SKM-1 (cell line): Measurements from ENCODE around the gene ENDOU.

Source experiments
- DNase-seq: peaks from one replicate; lab custom pipeline; 2025; ENCODE audit not compliant: unreplicated experiment; lab: John Stamatoyannopoulos, UW

Gene ENDOU

DNA sequence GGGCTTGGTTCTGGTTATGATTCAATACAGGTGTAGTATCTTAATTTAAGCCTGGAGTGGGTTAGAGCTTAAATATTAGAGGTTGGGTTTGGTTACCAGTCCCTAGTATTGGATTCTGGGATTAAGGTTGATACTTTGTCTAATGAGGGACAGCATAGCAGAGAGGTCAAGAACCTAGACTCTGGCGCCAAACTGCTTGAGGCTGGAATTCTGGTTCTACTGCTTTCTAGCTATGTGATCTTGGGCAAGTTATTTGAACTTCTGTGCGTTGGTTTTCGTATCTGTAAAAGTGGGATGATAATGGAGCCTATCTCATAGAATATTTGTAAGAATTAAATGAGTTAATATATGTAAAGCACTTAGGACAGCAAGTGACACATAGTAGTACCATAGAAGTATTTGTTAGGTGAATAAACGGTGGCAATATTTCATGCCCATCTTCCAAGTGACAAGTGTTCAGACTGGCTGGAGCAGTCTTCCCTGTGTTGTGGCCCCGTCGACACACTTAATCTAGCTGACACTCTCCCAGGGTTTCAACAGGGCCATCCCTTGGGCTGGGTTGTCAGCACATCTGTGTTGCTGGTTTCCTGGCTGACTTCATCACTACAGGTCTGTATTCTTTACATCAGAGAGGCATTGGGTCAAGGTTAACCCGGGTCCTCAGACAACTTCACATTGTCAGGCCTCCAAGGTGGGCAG, 3.0 kb downstream of the ENDOU start:
- DNase-seq: no peak

DNA sequence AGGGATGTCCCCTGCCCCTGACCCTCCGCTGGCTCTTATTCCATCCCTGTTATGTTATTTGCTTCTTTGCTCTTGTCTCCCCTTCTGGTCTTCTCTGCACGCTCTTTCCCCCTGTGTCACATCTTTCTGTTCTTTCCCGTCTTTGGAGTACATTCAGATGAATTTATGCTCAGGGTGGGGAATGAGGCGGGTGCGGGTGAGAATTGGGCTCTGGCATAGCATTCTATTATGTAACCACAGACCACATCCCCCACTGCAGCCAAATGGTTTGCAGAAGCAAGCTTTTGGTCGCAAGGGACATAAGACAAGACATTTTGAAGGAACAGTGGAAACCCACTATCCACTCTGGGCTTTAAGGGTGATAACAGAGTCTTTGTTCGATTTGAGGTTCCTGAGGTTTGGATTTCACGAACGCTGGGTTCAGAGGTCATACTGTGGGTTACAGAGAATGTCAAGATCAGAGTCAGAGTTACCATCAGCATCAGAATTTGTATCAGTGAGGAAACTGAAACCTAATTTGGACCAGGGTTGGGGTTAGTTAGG, 3.8 kb downstream of the ENDOU start:
- DNase-seq: no peak

GRCh38 chr12:47718531-47718930, 6.8 kb downstream of the ENDOU start:
- DNase-seq: no peak

- no peak for DNase-seq
Observed at GRCh38 chr12:47717443-47718193, 7.7 kb downstream of the ENDOU start.

DNA sequence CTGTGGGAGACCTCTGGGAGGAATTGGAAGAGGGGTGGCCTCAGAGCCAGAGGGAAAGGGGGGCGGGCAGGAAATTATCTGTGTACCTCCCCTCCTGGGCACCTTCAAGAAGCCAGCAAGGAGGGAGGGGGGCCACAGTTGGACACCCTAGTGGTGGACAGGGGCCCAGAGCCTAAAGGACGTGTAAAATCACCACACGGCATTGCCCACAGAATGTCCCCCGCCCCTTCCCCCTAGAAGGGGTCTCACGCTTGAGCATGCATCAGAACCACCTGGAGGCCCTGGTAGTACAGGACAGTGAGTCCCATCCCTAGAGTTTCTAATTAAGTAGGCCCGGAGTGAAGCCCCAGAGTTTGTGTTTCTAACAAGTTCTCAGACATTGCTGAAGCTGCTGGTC, 8.2 kb downstream of the ENDOU start:
- no peak for DNase-seq

DNA sequence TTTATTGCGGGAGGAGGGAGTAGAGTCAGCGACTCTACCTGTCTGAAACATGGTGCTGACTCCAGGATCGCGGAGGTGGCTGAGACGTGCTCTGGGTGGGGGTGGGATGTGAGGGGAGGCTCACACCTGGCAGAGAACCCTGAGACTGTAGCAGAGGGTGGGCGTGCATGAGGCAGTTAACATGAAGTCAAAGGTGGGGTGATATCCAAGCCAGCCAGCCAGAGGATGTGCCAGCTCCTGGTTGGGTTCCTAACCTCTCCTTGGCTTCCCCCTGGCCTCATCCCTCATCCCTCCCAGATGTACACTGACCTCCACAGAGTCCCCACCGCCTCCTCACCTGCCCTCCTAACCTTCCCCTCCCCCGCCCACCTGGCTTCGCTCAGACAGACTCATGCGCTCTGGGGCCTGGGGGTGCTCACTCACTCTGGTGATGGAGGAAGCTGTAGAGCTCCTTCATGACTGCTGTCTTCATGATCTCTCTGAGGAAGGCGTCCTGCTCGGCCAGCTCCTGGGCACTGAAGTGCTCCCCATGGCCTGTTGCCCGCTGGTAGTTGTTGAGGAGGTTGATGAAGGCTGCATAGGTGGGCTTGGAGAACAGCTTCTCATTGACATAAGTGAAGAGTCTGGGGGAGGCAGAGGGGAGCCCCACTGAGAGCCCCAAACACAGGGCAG, 9.3 kb downstream of the ENDOU start:
- DNase-seq: no peak

DNA sequence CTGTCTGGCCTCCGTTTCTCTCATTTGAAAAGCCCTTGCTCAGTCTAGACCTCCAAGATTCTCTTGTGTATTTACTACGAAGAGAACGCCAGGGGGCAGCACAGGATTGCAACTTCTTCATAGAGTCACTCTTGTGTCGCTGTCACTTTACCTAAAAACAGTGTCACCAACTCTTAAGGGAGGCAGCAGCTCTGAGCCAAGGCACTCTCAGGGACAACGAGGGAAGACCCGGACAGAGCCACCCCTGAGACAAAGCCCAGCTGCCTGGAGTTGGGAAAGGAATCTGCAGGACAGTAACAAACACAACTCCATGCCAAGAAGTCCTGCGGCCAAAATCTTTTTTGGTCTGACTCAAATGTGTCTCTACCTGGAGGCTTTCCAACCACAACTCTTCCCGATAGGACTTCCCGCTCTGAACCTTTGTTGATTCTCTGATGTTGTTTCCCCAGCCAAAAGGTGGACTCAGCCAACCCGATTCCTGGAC, 9.9 kb downstream of the ENDOU start:
- DNase-seq: peak; percentile 13

DNA sequence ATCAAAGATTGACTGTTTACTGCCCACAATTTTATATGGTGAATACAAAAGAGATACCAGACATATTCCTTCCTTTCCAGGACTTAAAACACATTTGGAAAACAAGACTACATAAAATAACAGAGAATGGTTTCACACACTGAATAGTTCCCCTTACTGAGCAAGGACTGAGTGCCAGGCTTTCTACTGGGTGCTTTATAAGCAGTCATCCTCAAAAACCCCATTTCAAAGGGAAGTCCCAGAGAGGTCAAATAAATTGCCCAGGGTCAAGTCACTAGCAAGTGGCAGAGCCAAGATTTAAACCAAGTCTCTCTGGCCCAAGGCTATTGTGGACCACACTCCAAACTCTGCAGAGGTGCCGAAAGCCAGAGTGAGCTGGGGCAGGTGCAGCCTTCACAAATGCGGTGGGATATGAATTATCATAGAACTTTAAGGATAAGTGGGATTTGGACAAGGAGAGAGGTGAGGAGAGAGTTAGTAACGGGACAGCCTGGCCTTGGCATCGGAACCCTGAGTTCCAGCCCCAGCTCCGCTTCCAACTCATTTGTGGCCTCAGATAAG, 10.4 kb downstream of the ENDOU start:
- no peak for DNase-seq

GRCh38 chr12:47712171-47712570, 13.1 kb downstream of the ENDOU start:
- no peak for DNase-seq

DNA sequence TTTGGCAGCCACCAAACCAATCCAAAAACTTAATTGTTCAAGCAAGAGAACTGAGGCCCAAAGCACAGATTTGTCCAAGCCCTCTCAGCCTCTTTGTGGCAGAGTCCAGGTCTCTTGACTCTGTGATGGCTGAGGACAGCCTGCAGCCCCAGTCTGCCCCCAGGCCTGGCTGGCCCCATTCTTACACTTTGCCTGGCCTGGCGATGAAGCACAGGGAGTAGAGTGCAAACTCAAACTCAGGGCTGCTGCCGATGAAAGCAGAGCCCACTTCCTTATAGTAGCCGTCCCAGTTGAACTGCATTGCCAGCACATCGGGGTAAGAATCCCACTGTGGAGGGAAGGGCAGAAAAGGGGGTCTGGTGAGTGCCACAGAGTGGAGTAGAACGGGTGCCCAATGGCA, 13.8 kb downstream of the ENDOU start:
- no peak for DNase-seq

GRCh38 chr12:47710278-47710677, 15.0 kb downstream of the ENDOU start:
- DNase-seq: no peak

GRCh38 chr12:47709671-47710070, 15.6 kb downstream of the ENDOU start:
- no peak for DNase-seq

- DNase-seq: no peak
Observed at GRCh38 chr12:47709237-47709636, 16.1 kb downstream of the ENDOU start.

DNA sequence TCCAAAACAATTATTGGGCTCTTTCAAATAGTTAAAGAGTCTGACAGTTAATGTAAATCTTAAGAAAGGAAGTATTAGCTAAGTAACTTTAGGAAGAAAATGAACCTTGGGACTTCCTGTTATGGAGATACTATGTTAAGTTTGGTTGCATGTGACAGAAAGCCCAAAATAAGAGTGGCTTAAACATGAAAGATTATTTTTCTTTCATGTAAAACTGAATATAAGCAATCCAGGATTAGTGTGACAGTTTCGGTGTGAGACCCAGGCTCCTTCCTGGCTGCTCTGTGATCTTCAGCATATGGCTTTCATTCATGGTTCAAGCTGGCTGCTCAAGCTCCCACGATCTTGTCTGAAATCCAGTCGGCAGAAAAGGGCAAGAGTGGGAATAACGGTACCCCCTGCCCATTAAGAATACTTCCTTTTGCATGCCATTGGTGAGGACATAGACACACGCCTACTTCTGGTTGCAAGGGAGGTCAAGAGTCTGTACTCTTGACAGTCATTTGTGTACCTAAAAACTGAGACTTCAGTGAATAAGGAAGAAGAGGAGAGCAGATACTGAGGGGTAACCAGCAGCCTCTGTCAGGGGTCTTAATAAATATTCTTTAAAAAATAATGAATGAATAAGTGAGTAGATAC, 17.3 kb downstream of the ENDOU start:
- no peak for DNase-seq

GRCh38 chr12:47707355-47707754, 17.9 kb downstream of the ENDOU start:
- no peak for DNase-seq

- peak; percentile 63 for DNase-seq
Observed at GRCh38 chr12:47705566-47706425, 19.5 kb downstream of the ENDOU start, which contains the start of gene RPAP3. Gene RPAP3 (minus strand): TSS chr12:47706030. CDS start chr12:47702840, 3,190 bp downstream.

GRCh38 chr12:47705229-47705565, 20.1 kb downstream of the ENDOU start:
- DNase-seq: no peak

DNA sequence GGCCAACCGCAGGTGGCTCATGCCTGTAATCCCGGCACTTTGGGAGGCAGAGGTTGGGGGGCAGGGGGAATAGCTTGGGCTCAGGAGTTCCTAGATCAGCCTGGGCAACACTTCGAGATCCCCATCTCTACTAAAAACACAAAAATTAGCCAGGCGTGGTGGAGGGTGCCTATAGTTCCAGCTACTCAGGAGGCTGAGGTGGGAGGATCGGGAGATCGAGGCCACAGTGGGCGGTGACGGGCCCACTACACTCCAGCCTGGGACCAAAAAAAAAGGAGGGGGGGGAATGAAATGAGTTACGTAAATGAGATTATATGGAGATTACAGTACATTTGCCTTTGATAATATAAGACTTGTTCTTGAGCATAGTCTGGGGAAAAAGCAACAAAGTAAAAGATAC, 20.6 kb downstream of the ENDOU start:
- no peak for DNase-seq

- no peak for DNase-seq
Observed at GRCh38 chr12:47700263-47700662, 25.0 kb downstream of the ENDOU start.

DNA sequence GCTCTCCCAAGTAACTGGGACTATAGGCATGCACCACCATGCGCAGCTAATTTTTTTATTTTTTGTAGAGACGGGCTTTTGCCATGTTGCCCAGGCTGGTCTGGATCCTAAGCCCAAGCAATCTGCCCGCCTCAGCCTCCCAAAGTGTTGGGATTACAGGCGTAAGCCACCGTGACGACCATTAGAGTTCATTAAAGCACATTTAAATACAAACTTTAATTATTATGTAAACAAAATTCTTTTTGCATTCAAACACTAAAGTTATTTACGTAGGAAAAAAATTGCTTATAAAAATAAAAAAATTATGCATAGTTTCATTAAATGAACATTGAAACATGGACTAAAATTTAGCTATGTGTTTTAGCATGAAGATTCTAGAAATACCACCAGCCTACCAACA, 26.7 kb downstream of the ENDOU start:
- DNase-seq: no peak
